Activated CD8-positive, alpha-beta T cell treated with anti-CD3 and anti-CD28 coated beads for 36 hours (primary cell): Measurements from ENCODE around the gene SFI1. TPM values are rescaled to one million over a fixed set of nuclear protein-coding genes. Genes with fewer than 3 reads are reported as not detected.
A peak's percentile ranks its signal among the peaks of the same experiment; 100 is the strongest.

Experiments
- ATAC-seq: fragments of 200-7000 bp; cut with Tn5 transposase; one replicate; pipeline ENCODE4 v1.10.0; 2021; ENCODE audit warnings: mild to moderate bottlenecking, moderate library complexity
- CTCF ChIA-PET: fragments of 350-600 bp; sonication (Branson Sonifier 250); formaldehyde crosslinking; loops from one replicate; lab custom pipeline; 2021; ENCODE audit warnings: antibody characterized with exemption; lab: Charles Lee
- POLR2A ChIA-PET: fragments of 350-600 bp; sonication (Branson Sonifier 250); formaldehyde crosslinking; loops from one replicate; lab custom pipeline; 2021; ENCODE audit warnings: antibody characterized with exemption; lab: Charles Lee
- DNase-seq: peaks from one replicate; pipeline ENCODE4 v3.0.0-alpha.2; 2020
- H3K27ac Mint-ChIP-seq: one replicate; pipeline ENCODE4 v1.8.0; 2021; ENCODE audit warnings: mild to moderate bottlenecking, mixed read lengths
- H3K27me3 Mint-ChIP-seq: one replicate; pipeline ENCODE4 v1.8.0; 2021; ENCODE audit warnings: mixed read lengths
- H3K36me3 Mint-ChIP-seq: one replicate; pipeline ENCODE4 v1.8.0; 2021; ENCODE audit warnings: low read depth, mixed read lengths
- H3K4me1 Mint-ChIP-seq: one replicate; pipeline ENCODE4 v1.8.0; 2021; ENCODE audit warnings: low read depth, mixed read lengths
- H3K4me3 Mint-ChIP-seq: one replicate; pipeline ENCODE4 v1.8.0; 2021; ENCODE audit warnings: mild to moderate bottlenecking, moderate library complexity, mixed read lengths
- H3K9me3 Mint-ChIP-seq: one replicate; pipeline ENCODE4 v1.8.0; 2021; ENCODE audit warnings: mixed read lengths
- intact Hi-C: fragments of 100-400 bp; cut with micrococcal nuclease; formaldehyde crosslinking; loops from one replicate; pipeline ENCODE4 v1.10.0; 2022
- total RNA-seq, 2 experiments: library from RNA; stranded (reverse); gene quantifications; one replicate each; pipeline ENCODE4 v1.2.3, GENCODE V29; 2021
- TF ChIP-seq, protein P1 (sequence below): fragments of 200-600 bp; IDR thresholded peaks from one replicate; pipeline ENCODE4 v1.8.0; 2022; ENCODE audit warnings: antibody characterized with exemption, mild to moderate bottlenecking

SFI1 gene
- total RNA-seq, 2 experiments from 2014 or later = 273 to 274 TPM

DNA sequence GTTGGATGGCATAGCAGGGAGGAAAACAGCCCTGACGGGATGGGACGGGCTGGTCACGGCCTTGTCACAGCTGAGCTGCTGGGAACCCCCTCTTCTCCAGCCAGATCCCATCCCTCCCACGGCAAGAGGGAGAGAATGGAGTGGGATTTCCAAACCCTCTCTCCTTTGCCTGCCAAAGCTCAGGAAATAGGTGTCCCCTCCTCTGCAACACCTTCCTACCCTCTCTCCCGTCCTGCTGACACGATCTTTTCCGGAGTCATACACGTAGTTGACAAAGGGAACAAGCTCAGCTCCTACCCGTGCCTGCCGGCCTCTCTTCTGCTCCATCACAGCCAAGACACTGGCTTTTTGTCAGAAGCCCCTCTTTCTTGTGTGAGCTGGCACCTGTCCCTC lies 117.6 kb downstream of the SFI1 start:
- no peaks in the 10 kb centered on the region for H3K9me3 Mint-ChIP-seq

DNA sequence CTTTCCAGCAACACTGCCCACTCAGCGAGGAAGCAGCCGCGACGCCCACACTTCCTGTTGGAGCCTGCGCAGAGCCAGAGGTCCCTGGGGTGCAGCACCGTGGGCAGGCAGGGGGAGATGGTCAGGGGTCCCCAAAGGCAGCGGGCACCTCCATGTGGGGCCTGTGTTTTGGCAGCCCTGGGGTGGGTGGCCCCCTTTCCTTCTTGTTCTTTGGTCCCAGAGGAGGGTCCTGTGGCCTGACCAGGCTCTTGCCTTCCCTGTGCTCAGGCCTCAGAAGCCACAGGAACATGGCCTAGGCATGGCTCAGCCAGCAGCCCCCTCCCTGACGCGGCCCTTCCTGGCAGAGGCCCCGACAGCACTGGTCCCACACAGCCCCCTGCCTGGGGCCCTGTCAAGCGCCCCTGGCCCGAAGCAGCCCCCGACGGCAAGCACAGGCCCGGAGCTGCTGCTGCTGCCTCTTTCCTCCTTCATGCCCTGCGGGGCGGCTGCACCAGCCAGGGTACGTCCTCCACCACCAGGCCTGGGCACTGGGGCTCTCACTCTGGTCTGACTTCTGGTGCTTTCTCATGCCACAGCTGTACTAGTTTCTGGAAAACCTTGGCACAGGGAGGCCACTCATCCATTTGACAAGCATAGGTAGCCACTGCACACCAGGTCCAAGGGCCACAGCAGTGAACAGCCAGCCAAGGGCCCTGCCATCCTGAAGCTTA lies 118.6 kb downstream of the SFI1 start:
- Mint-ChIP-seq H3K27ac (peak overlapping the region; percentile 85), H3K27me3 (no peaks in the 10 kb centered on the region), H3K9me3 (no peaks in the 10 kb centered on the region), H3K4me1 (peaks cover 29% of the 10 kb centered on the region), H3K4me3 (no peak overlapping the region), H3K36me3 (peaks cover 45% of the 10 kb centered on the region)
- POLR2A ChIA-PET = interaction anchor here (0.6 to 2.5 kb wide), 7 partner anchors 10 to 37 kb away, joined by 3 to 9 read pairs (median 7); no protein-coding TSS in a partner anchor
- DNase-seq = no peak
- TF ChIP-seq, protein P1, sequence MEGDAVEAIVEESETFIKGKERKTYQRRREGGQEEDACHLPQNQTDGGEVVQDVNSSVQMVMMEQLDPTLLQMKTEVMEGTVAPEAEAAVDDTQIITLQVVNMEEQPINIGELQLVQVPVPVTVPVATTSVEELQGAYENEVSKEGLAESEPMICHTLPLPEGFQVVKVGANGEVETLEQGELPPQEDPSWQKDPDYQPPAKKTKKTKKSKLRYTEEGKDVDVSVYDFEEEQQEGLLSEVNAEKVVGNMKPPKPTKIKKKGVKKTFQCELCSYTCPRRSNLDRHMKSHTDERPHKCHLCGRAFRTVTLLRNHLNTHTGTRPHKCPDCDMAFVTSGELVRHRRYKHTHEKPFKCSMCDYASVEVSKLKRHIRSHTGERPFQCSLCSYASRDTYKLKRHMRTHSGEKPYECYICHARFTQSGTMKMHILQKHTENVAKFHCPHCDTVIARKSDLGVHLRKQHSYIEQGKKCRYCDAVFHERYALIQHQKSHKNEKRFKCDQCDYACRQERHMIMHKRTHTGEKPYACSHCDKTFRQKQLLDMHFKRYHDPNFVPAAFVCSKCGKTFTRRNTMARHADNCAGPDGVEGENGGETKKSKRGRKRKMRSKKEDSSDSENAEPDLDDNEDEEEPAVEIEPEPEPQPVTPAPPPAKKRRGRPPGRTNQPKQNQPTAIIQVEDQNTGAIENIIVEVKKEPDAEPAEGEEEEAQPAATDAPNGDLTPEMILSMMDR = no peak
- CTCF ChIA-PET = interaction anchor here (1.2 kb wide), 1 partner anchor 58 kb away, joined by 3 read pairs; no protein-coding TSS in a partner anchor
- no peak for ATAC-seq
- intact Hi-C loops = no loop called here

More for the DNA sequence above, 117.6 kb downstream of the SFI1 start:
- intact Hi-C loops = no loop called here
- CTCF ChIA-PET = interaction anchor here (1.2 kb wide), 1 partner anchor 57 kb away, joined by 3 read pairs; no protein-coding TSS in a partner anchor
- no peak for DNase-seq
- no peak for ATAC-seq
- H3K4me1 Mint-ChIP-seq = peaks cover 26% of the 10 kb centered on the region
- TF ChIP-seq, protein P1 = no peak
- no peak overlapping the region for H3K4me3 Mint-ChIP-seq
- peaks cover 44% of the 10 kb centered on the region for H3K36me3 Mint-ChIP-seq
- POLR2A ChIA-PET = interaction anchor here (0.5 to 2.5 kb wide), 7 partner anchors 9 to 55 kb away, joined by 3 to 9 read pairs (median 7); no protein-coding TSS in a partner anchor
- H3K27ac Mint-ChIP-seq = peak overlapping the region; percentile 61
- no peaks in the 10 kb centered on the region for H3K27me3 Mint-ChIP-seq

DNA sequence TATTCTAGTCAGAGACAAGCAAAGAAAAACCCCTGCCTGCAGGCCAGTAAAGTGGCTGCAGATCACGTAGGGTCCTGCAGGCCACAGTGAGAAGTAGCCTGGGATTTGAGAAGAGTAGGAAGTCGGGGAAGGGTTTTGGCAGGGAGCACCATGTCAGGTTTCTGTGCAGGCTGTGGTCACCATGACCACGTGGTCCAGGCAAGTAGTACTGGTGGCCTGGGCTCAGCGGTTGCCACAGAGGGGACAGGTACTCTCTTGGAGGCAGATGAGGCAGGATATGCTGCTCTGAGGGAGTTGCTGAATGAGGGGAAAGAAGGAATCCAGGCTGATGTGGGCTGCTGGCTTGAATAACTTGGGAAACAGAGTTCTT lies 119.1 kb downstream of the SFI1 start:
- H3K36me3 Mint-ChIP-seq = peaks cover 42% of the 10 kb centered on the region
- CTCF ChIA-PET = interaction anchor here (1.2 kb wide), 1 partner anchor 46 kb away, joined by 3 read pairs; no protein-coding TSS in a partner anchor
- TF ChIP-seq, protein P1 = no peak

DNA sequence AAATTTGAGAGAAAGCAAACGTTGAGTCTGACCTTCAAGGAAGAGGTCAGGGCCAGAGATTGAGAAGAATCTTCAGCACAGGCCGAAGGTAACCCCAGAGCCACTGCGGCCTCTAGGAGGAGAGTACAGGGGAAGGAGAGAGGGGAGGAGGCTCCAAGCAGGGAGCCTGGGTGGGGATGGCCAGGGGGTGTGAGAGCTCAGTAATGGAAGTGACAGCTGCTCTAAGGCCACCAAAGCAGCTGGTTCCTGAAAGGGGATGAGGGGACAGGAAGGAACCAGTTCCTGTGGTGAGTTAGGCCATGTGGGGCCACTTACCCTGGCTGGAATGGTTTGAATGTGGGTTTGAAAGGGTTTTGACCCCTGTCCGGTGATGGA lies 119.6 kb downstream of the SFI1 start:
- H3K9me3 Mint-ChIP-seq = no peaks in the 10 kb centered on the region
- H3K36me3 Mint-ChIP-seq = peaks cover 45% of the 10 kb centered on the region
- ATAC-seq (no peak), DNase-seq (no peak)
- TF ChIP-seq, protein P1 = no peak
- no peak overlapping the region for H3K4me3 Mint-ChIP-seq
- no peaks in the 10 kb centered on the region for H3K27me3 Mint-ChIP-seq
- peak overlapping the region; percentile 85 for H3K27ac Mint-ChIP-seq
- intact Hi-C loops = no loop called here
- CTCF ChIA-PET = interaction anchor here (1.1 to 1.2 kb wide), 3 partner anchors 14 to 45 kb away, joined by 3 read pairs; no protein-coding TSS in a partner anchor
- POLR2A ChIA-PET = interaction anchor here (0.7 to 2.6 kb wide), 5 partner anchors 8 to 65 kb away, joined by 3 to 13 read pairs (median 4); no protein-coding TSS in a partner anchor
- peaks cover 29% of the 10 kb centered on the region for H3K4me1 Mint-ChIP-seq

More for the DNA sequence above, 119.1 kb downstream of the SFI1 start:
- DNase-seq (no peak), ATAC-seq (no peak)
- H3K4me1 Mint-ChIP-seq = peaks cover 29% of the 10 kb centered on the region
- POLR2A ChIA-PET = interaction anchor here (0.6 to 2.1 kb wide), 7 partner anchors 9 to 37 kb away, joined by 3 to 9 read pairs (median 5); no protein-coding TSS in a partner anchor
- H3K4me3 Mint-ChIP-seq = no peak overlapping the region
- intact Hi-C loops = no loop called here
- no peaks in the 10 kb centered on the region for H3K27me3 Mint-ChIP-seq
- H3K27ac Mint-ChIP-seq = peak overlapping the region; percentile 85
- H3K9me3 Mint-ChIP-seq = no peaks in the 10 kb centered on the region
